H1 (cell line): Measurements from ENCODE around the gene CNBD2. TPM values are rescaled to one million over a fixed set of nuclear protein-coding genes. Genes with fewer than 3 reads are reported as not detected.

Experiments used
- CTCF ChIA-PET: fragments of 300-600 bp; sonication (Branson Sonifier 250); formaldehyde crosslinking; loops from one replicate; lab custom pipeline; 2021; ENCODE audit not compliant: partially characterized antibody; lab: Charles Lee
- POLR2A ChIA-PET: fragments of 300-600 bp; sonication (Branson Sonifier 250); formaldehyde crosslinking; loops from one replicate; lab custom pipeline; 2021; ENCODE audit warnings: inconsistent platforms; ENCODE audit not compliant: partially characterized antibody; lab: Charles Lee
- DNase-seq, 2 experiments: peaks; one replicate each; pipeline versions ENCODE4 v3.0.0 to v3.0.0-alpha.2; 2010 to 2022; ENCODE audit warnings: low spot score in 2 of 2, low read depth in 1 of 2, mixed read lengths in 1 of 2
- FAIRE-seq: peaks from 2 replicates; lab custom pipeline; 2011; peaks lifted over from hg19 to GRCh38; lab: Jason Lieb, UNC
- H2AFZ ChIP-seq: 2 replicates; pipeline ENCODE4 v1.8.1; 2012; ENCODE audit warnings: low read length, inconsistent platforms
- H2AK5ac ChIP-seq: 2 replicates; pipeline ENCODE4 v1.6.1; 2013; ENCODE audit warnings: low read depth, low read length
- H2BK120ac ChIP-seq: replicated peaks from 2 replicates; pipeline ENCODE3; 2013; ENCODE audit warnings: low read depth, low read length, inconsistent platforms
- H2BK12ac ChIP-seq: 2 replicates; pipeline ENCODE4 v1.6.1; 2013; ENCODE audit warnings: low read depth, low read length
- H2BK15ac ChIP-seq: 2 replicates; pipeline ENCODE4 v1.6.1; 2013; ENCODE audit warnings: low read length
- H2BK20ac ChIP-seq: 2 replicates; pipeline ENCODE4 v1.6.1; 2013; ENCODE audit warnings: low read length
- H2BK5ac ChIP-seq: 2 replicates; pipeline ENCODE4 v1.6.1; 2013; ENCODE audit warnings: low read depth, low read length
- H3K14ac ChIP-seq: 2 replicates; pipeline ENCODE4 v1.6.1; 2013; ENCODE audit warnings: inconsistent platforms; ENCODE audit not compliant: insufficient read length
- H3K18ac ChIP-seq: 2 replicates; pipeline ENCODE4 v1.6.1; 2013; ENCODE audit warnings: low read length; ENCODE audit errors: extremely low read depth
- H3K23ac ChIP-seq: 2 replicates; pipeline ENCODE4 v1.6.1; 2013; ENCODE audit warnings: inconsistent platforms; ENCODE audit not compliant: insufficient read length
- H3K23me2 ChIP-seq: 2 replicates; pipeline ENCODE4 v1.6.1; 2013; ENCODE audit warnings: low read depth, low read length
- H3K27ac ChIP-seq: 2 replicates; pipeline ENCODE4 v1.6.1; 2011; ENCODE audit warnings: low read depth, low read length, inconsistent platforms
- H3K27me3 ChIP-seq, 4 experiments: replicated peaks in 1 of 4; 1 replicate in 1 of 4; 2 replicates in 3 of 4; pipeline versions ENCODE4 v1.6.1 to v1.8.1; 2011 to 2013; ENCODE audit warnings: low read length in 3 of 4, mild to moderate bottlenecking in 3 of 4, inconsistent platforms in 2 of 4, mixed read lengths in 2 of 4, moderate library complexity in 1 of 4; ENCODE audit not compliant: control insufficient read depth in 3 of 4, insufficient read depth in 3 of 4; ENCODE audit errors: extremely low read depth in 1 of 4
- H3K36me3 ChIP-seq, 4 experiments: 2 replicates each; pipeline versions ENCODE4 v1.6.1 to v1.8.1; 2011 to 2013; ENCODE audit warnings: mild to moderate bottlenecking in 4 of 4, low read length in 3 of 4, moderate library complexity in 2 of 4, control low read depth in 1 of 4, inconsistent platforms in 1 of 4; ENCODE audit not compliant: insufficient read depth in 4 of 4, control insufficient read depth in 2 of 4
- H3K4ac ChIP-seq: replicated peaks from 2 replicates; pipeline ENCODE3; 2013; ENCODE audit warnings: low read length, low read depth, mixed read lengths, inconsistent platforms; ENCODE audit not compliant: insufficient read length
- H3K4me1 ChIP-seq, 4 experiments: replicated peaks in 1 of 4; 1 replicate in 1 of 4; 2 replicates in 3 of 4; pipeline versions ENCODE4 v1.6.1 to v1.8.1; 2011 to 2013; ENCODE audit warnings: low read length in 3 of 4, inconsistent platforms in 2 of 4, mixed read lengths in 1 of 4; ENCODE audit not compliant: insufficient read depth in 4 of 4, control insufficient read depth in 3 of 4
- H3K4me2 ChIP-seq, 2 experiments: 2 replicates each; pipeline versions ENCODE4 v1.6.1 to v1.8.1; 2011 to 2013; ENCODE audit warnings: low read depth in 2 of 2, low read length in 2 of 2, control low read depth in 1 of 2, inconsistent platforms in 1 of 2, mild to moderate bottlenecking in 1 of 2; ENCODE audit not compliant: insufficient read depth in 1 of 2
- H3K4me3 ChIP-seq, 4 experiments: fragments of 200-600, 300-600 bp in 1 of 4; sonication (generic), shearing (Covaris generic), sonication (Bioruptor Twin) in 1 of 4; 2 replicates each; pipeline versions ENCODE4 v1.5.1 to v1.8.1; 2011 to 2016; ENCODE audit warnings: low read length in 4 of 4, low read depth in 3 of 4, control low read depth in 2 of 4, inconsistent platforms in 2 of 4, mild to moderate bottlenecking in 2 of 4, mixed read lengths in 1 of 4, moderate library complexity in 1 of 4; ENCODE audit not compliant: insufficient read depth in 2 of 4; ENCODE audit errors: extremely low read depth in 1 of 4
- H3K56ac ChIP-seq: replicated peaks from 2 replicates; pipeline ENCODE3; 2013; ENCODE audit warnings: low read depth, mild to moderate bottlenecking, mixed read lengths, low read length, inconsistent platforms; ENCODE audit not compliant: insufficient read length
- H3K79me1 ChIP-seq: 2 replicates; pipeline ENCODE4 v1.6.1; 2013; ENCODE audit warnings: low read depth, low read length, control low read depth
- H3K79me2 ChIP-seq, 2 experiments: 2 replicates each; pipeline versions ENCODE4 v1.6.1 to v1.8.1; 2012 to 2013; ENCODE audit warnings: low read length in 2 of 2, mild to moderate bottlenecking in 2 of 2, inconsistent platforms in 1 of 2; ENCODE audit not compliant: insufficient read depth in 2 of 2, control insufficient read depth in 1 of 2
- H3K9ac ChIP-seq, 4 experiments: replicated peaks in 1 of 4; 1 replicate in 1 of 4; 2 replicates in 3 of 4; pipeline versions ENCODE4 v1.6.1 to v1.8.1; 2011 to 2013; ENCODE audit warnings: low read depth in 3 of 4, low read length in 3 of 4, control low read depth in 2 of 4, mild to moderate bottlenecking in 2 of 4, moderate library complexity in 2 of 4, inconsistent platforms in 1 of 4; ENCODE audit errors: extremely low read depth in 1 of 4
- H3K9me3 ChIP-seq, 2 experiments: 2 replicates each; pipeline versions ENCODE4 v1.6.1 to v1.8.1; 2012 to 2013; ENCODE audit warnings: mild to moderate bottlenecking in 2 of 2, moderate library complexity in 2 of 2, control low read depth in 1 of 2, inconsistent platforms in 1 of 2, low read depth in 1 of 2, low read length in 1 of 2, mixed read lengths in 1 of 2; ENCODE audit not compliant: insufficient read depth in 2 of 2
- H4K20me1 ChIP-seq, 2 experiments: replicated peaks in 1 of 2; 2 replicates each; pipeline versions ENCODE3 to v1.8.1; 2011 to 2013; ENCODE audit warnings: inconsistent platforms in 2 of 2, low read length in 2 of 2, mild to moderate bottlenecking in 1 of 2; ENCODE audit not compliant: insufficient read depth in 2 of 2, control insufficient read depth in 1 of 2
- H4K5ac ChIP-seq: 2 replicates; pipeline ENCODE4 v1.6.1; 2013; ENCODE audit warnings: low read length, low read depth, mixed read lengths, inconsistent platforms; ENCODE audit not compliant: insufficient read length
- H4K8ac ChIP-seq: 2 replicates; pipeline ENCODE4 v1.8.0; 2013; ENCODE audit warnings: mild to moderate bottlenecking, moderate library complexity, low read length, inconsistent platforms; ENCODE audit not compliant: insufficient read depth; ENCODE audit errors: extremely low read depth
- H4K91ac ChIP-seq: replicated peaks from 2 replicates; pipeline ENCODE3; 2013; ENCODE audit warnings: low read length, mixed read lengths, inconsistent platforms; ENCODE audit not compliant: insufficient read length
- CBX8 ChIP-seq: fragments of 300-800, 300-1000 bp; sonication (generic); IDR thresholded peaks from 2 replicates; pipeline ENCODE4 v1.7.1; 2016; ENCODE audit warnings: low read depth, low read length, borderline replicate concordance
- CEBPB ChIP-seq: IDR thresholded peaks from 2 replicates; pipeline ENCODE4 v1.6.1; 2012; ENCODE audit warnings: low read depth, low read length
- EGR1 ChIP-seq: IDR thresholded peaks from 2 replicates; pipeline ENCODE4 v1.6.1; 2011; ENCODE audit warnings: low read depth, low read length, borderline replicate concordance
- EP300 ChIP-seq, 2 experiments: IDR thresholded peaks; 1 replicate in 1 of 2; 2 replicates in 1 of 2; pipeline ENCODE4 v1.6.1; 2011 to 2012; ENCODE audit warnings: low read depth in 2 of 2, low read length in 2 of 2, mild to moderate bottlenecking in 2 of 2, borderline replicate concordance in 1 of 2, inconsistent platforms in 1 of 2, moderate library complexity in 1 of 2
- JUND ChIP-seq: IDR thresholded peaks from 2 replicates; pipeline ENCODE4 v1.6.1; 2011; ENCODE audit warnings: mild to moderate bottlenecking, improper control_type of control experiment, low read length
- KDM4A ChIP-seq: IDR thresholded peaks from one replicate; pipeline ENCODE4 v1.7.1; 2012; ENCODE audit warnings: low read depth, mild to moderate bottlenecking, moderate library complexity, low read length, inconsistent platforms; ENCODE audit not compliant: severe bottlenecking
- NANOG ChIP-seq: IDR thresholded peaks from 2 replicates; pipeline ENCODE4 v1.6.1; 2011; ENCODE audit warnings: low read length, low read depth, mild to moderate bottlenecking, inconsistent platforms; ENCODE audit not compliant: insufficient read depth, poor library complexity, severe bottlenecking
- PHF8 ChIP-seq: fragments of 200-600 bp; sonication (generic); conservative IDR thresholded peaks from 2 replicates; pipeline ENCODE4 v1.7.1; 2012; ENCODE audit warnings: low read depth, mild to moderate bottlenecking, inconsistent platforms, low read length, moderate library complexity
- POLR2A ChIP-seq, 2 experiments: IDR thresholded peaks; 1 replicate in 1 of 2; 2 replicates in 1 of 2; pipeline ENCODE4 v1.6.1; 2011; ENCODE audit warnings: low read depth in 2 of 2, low read length in 2 of 2, mild to moderate bottlenecking in 2 of 2; ENCODE audit errors: control extremely low read depth in 1 of 2
- SIRT6 ChIP-seq: IDR thresholded peaks from one replicate; pipeline ENCODE4 v1.7.1; 2012; ENCODE audit warnings: low read length, inconsistent platforms
- TAF1 ChIP-seq: IDR thresholded peaks from 2 replicates; pipeline ENCODE4 v1.6.1; 2011; ENCODE audit warnings: mild to moderate bottlenecking, low read depth, low read length
- TBP ChIP-seq: IDR thresholded peaks from 2 replicates; pipeline ENCODE4 v1.6.1; 2011; ENCODE audit warnings: low read depth, low read length, improper control_type of control experiment
- TEAD4 ChIP-seq: IDR thresholded peaks from 2 replicates; pipeline ENCODE4 v1.6.1; 2012; ENCODE audit warnings: low read depth, low read length, inconsistent platforms, mixed read lengths
- WGBS, 2 experiments: shearing (Covaris generic) in 1 of 2; methylation state at CpG; one replicate each; pipeline versions ENCODE4 v1.1.6 to v1.1.7; 2013 to 2015; ENCODE audit warnings: low lambda C conversion rate in 2 of 2, mixed read lengths in 2 of 2, inconsistent platforms in 1 of 2, low coverage in 1 of 2, missing lambda C conversion rate in 1 of 2; ENCODE audit not compliant: insufficient replicate concordance in 2 of 2, insufficient coverage in 1 of 2, insufficient read length in 1 of 2; ENCODE audit errors: extremely low coverage in 1 of 2, missing lambda C conversion rate in 1 of 2; 5-methylcytosine and 5-hydroxymethylcytosine counted together
- polyA plus RNA-seq, 7 experiments: library from polyadenylated mRNA; depleted of rRNA in 3 of 7; stranded (reverse) in 5 of 7; unstranded in 2 of 7; fragments of >200 nt in 5 of 7; fragments of 200-250 nt in 2 of 7; gene quantifications; 1 replicate in 5 of 7; 2 replicates in 1 of 7; 4 replicates in 1 of 7; pipeline versions ENCODE4 v1.2.1 to v1.2.3, GENCODE V29; 2011 to 2013; ENCODE audit warnings: missing spikeins in 2 of 7, mixed read lengths in 2 of 7
- total RNA-seq: library from RNA; stranded (reverse); fragmentation: NEBNext Ultra II Directional; extraction: Animal tissue kit (Norgen Biotek cat#: 25700); gene quantifications from 2 replicates; pipeline ENCODE4 v1.2.1, GENCODE V29; 2021

Gene CNBD2
- total and polyA plus RNA-seq, 2 of the 8 experiments (the other 6 are each of a cell fraction or from before 2014, with no cell fraction given): 2.6 to 4.5 TPM

DNA sequence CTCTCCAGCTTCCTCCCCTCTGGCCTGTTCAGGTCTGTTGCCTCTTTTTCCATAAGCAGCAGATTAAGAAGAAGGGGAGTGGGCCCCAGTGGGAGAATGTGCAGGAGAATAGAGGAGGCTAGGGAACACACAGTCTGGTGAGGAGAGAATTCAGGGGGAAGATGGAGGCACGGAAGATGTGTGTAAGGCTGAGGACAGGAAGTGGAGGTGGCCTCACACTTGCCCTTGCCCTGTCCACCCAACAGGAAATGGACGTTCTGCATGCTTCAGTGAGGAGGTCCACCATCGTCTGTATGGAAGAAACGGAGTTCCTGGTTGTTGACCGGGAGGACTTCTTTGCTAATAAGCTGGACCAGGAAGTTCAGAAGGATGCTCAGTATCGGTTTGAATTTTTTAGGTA, 16.0 kb downstream of the CNBD2 start:
- Histone ChIP-seq H3K23ac (no peak overlapping the region), H3K4me2 (no peak overlapping the region), H3K9ac (no peak overlapping the region), H2BK12ac (no peak overlapping the region), H3K4ac (no peak overlapping the region), H3K18ac (no peak overlapping the region), H2BK120ac (no peak overlapping the region), H2AK5ac (no peak overlapping the region), H3K79me1 (no peaks in the 10 kb centered on the region), H3K14ac (no peak overlapping the region), H4K5ac (no peak overlapping the region), H2BK5ac (no peak overlapping the region), H3K36me3 (no peaks in the 10 kb centered on the region), H2BK20ac (no peak overlapping the region), H3K4me1 (no peaks in the 10 kb centered on the region; a peak in 1 of 7 replicates), H3K23me2 (no peaks in the 10 kb centered on the region), H3K79me2 (no peaks in the 10 kb centered on the region), H2BK15ac (no peak overlapping the region)
- 75% methylated on average over 6 of the region's 6 CpGs; no CpG with 5 or more reads in 1 of the 2 experiments for WGBS, 2 experiments
- FAIRE-seq: no peak
- TF ChIP-seq POLR2A (IDR thresholded peaks at IDR 0.05; ENCODE audit: control extremely low read depth in 1 of 2, low read depth in 2 of 2, low read length in 2 of 2) (no peak), JUND (no peak), NANOG (no peak), CEBPB (no peak), CBX8 (no peak), PHF8 (no peak), SIRT6 (no peak), TAF1 (no peak), TEAD4 (no peak), EGR1 (no peak), EP300 (IDR thresholded peaks at IDR 0.05; ENCODE audit: borderline replicate concordance in 1 of 2, low read depth in 2 of 2, low read length in 2 of 2) (no peak), TBP (no peak), KDM4A (no peak)
- TF ChIP-seq, all 59 proteins: peak for 0
- H3K27ac ChIP-seq: no peak overlapping the region
- no peak overlapping the region for H4K8ac ChIP-seq
- H4K91ac ChIP-seq: no peak overlapping the region
- H3K4me3 ChIP-seq: no peak overlapping the region
- no peak for DNase-seq
- H3K56ac ChIP-seq: no peak overlapping the region
- no peak overlapping the region for H2AFZ ChIP-seq
- ChIA-PET POLR2A (interaction anchor here (1.0 kb wide), 1 partner anchor 31 kb away, joined by 4 read pairs; the partner anchor contains the start of gene SCAND1), CTCF (interaction anchor here (0.6 to 10.3 kb wide), 6 partner anchors 8 to 215 kb away, joined by 3 to 138 read pairs (median 3); partner anchors contain the start of gene SCAND1)
- no peaks in the 10 kb centered on the region for H3K9me3 ChIP-seq
- H4K20me1 ChIP-seq: no peaks in the 10 kb centered on the region
- no peaks in the 10 kb centered on the region; a peak in 1 of 7 replicates for H3K27me3 ChIP-seq
